Hepatocyte (in vitro differentiated cells): ENCODE data around the gene AMHR2. TPM values are rescaled to one million over a fixed set of nuclear protein-coding genes. Genes with fewer than 3 reads are reported as not detected.
"Not testable (repeated sequence)": the region's sequence is repeated elsewhere in the genome, so short reads cannot be mapped to it uniquely, and the experiment has no call there.

Experiments
- DNase-seq: peaks from one replicate; pipeline ENCODE4 v3.0.0-alpha.2; 2016; ENCODE audit warnings: low spot score
- H2AFZ ChIP-seq: fragments of 200-600 bp; sonication (generic); 2 replicates; pipeline ENCODE4 v1.6.0; 2016; ENCODE audit warnings: antibody characterized with exemption, mild to moderate bottlenecking
- H3K27ac ChIP-seq: fragments of 200-600 bp; sonication (generic); 2 replicates; pipeline ENCODE4 v1.5.1; 2016; ENCODE audit warnings: mild to moderate bottlenecking
- H3K27me3 ChIP-seq: fragments of 200-600 bp; sonication (generic); 2 replicates; pipeline ENCODE4 v1.6.1; 2016
- H3K36me3 ChIP-seq: fragments of 200-600 bp; sonication (generic); replicated peaks from 2 replicates; pipeline ENCODE4 v1.5.1; 2016; ENCODE audit warnings: low read depth; ENCODE audit not compliant: insufficient read depth
- H3K4me1 ChIP-seq: fragments of 200-600 bp; sonication (generic); 2 replicates; pipeline ENCODE4 v1.5.1; 2016; ENCODE audit warnings: mild to moderate bottlenecking, moderate library complexity; ENCODE audit not compliant: insufficient read depth
- H3K4me2 ChIP-seq: fragments of 200-600 bp; sonication (generic); 2 replicates; pipeline ENCODE4 v1.6.0; 2016
- H3K4me3 ChIP-seq: fragments of 200-600 bp; sonication (generic); 2 replicates; pipeline ENCODE4 v1.5.1; 2016; ENCODE audit warnings: mild to moderate bottlenecking
- H3K79me2 ChIP-seq: fragments of 200-600 bp; sonication (generic); 2 replicates; pipeline ENCODE4 v1.6.0; 2017; ENCODE audit warnings: mild to moderate bottlenecking
- H3K9me2 ChIP-seq: fragments of 200-600 bp; sonication (generic); replicated peaks from 2 replicates; pipeline ENCODE4 v1.6.0; 2017; ENCODE audit warnings: mild to moderate bottlenecking; ENCODE audit not compliant: insufficient read depth
- H3K9me3 ChIP-seq: fragments of 200-600 bp; sonication (generic); 2 replicates; pipeline ENCODE4 v1.5.1; 2016; ENCODE audit warnings: low read depth, mild to moderate bottlenecking
- H4K20me1 ChIP-seq: fragments of 200-600 bp; sonication (generic); 2 replicates; pipeline ENCODE4 v1.6.0; 2016; ENCODE audit warnings: mild to moderate bottlenecking; ENCODE audit not compliant: insufficient read depth, poor library complexity, severe bottlenecking
- CTCF ChIP-seq: fragments of 200-600 bp; sonication (generic); IDR thresholded peaks from 2 replicates; pipeline ENCODE4 v1.5.1; 2016; ENCODE audit warnings: antibody characterized with exemption, mild to moderate bottlenecking; ENCODE audit not compliant: poor library complexity
- EZH2 ChIP-seq: fragments of 200-600 bp; sonication (generic); IDR thresholded peaks from 2 replicates; pipeline ENCODE4 v1.6.1; 2016; ENCODE audit warnings: antibody characterized with exemption, mild to moderate bottlenecking, borderline replicate concordance
- EZH2phosphoT487 ChIP-seq: fragments of 200-600 bp; sonication (generic); IDR thresholded peaks from one replicate; pipeline ENCODE4 v1.6.1; 2018; ENCODE audit warnings: antibody characterized with exemption, mild to moderate bottlenecking, low read depth, moderate library complexity; ENCODE audit not compliant: unreplicated experiment, severe bottlenecking
- WGBS: methylation state at CpG from one replicate; pipeline ENCODE4 v1.1.6; 2016; ENCODE audit warnings: low lambda C conversion rate; ENCODE audit errors: missing lambda C conversion rate; 5-methylcytosine and 5-hydroxymethylcytosine counted together
- polyA plus RNA-seq: library from polyadenylated mRNA; unstranded; fragments of >200 nt; fragmentation: Nextera tagmentation; extraction: Ambion mirVana; gene quantifications from 2 replicates; pipeline ENCODE4 v1.2.1, GENCODE V29; 2016
- total RNA-seq: library from RNA; depleted of rRNA; stranded (reverse); fragments of >200 nt; gene quantifications from 2 replicates; pipeline ENCODE4 v1.2.3, GENCODE V29; 2014

Gene AMHR2
- total RNA-seq (6.4 and 13.9 TPM in 2 replicates), polyA plus RNA-seq (12.8 and 16.9 TPM in 2 replicates)

GRCh38 chr12:53423597-53423996 is at the start of gene AMHR2:
TSS of gene AMHR2 (plus strand) at chr12:53423855. CDS start at chr12:53423935, 80 bp downstream.
- Histone ChIP-seq H3K36me3 (no peaks in the 10 kb centered on the region), H4K20me1 (no peaks in the 10 kb centered on the region), H3K27me3 (no peaks in the 10 kb centered on the region), H3K9me2 (no peaks in the 10 kb centered on the region), H3K27ac (peak within 1 kb of the TSS; percentile 71), H3K4me2 (peak within 1 kb of the TSS; percentile 71), H3K4me3 (no peak within 1 kb of the TSS), H3K79me2 (peaks cover 7% of the 10 kb centered on the region), H3K4me1 (peaks cover 43% of the 10 kb centered on the region), H2AFZ (no peak within 1 kb of the TSS), H3K9me3 (no peaks in the 10 kb centered on the region)
- no peak for TF ChIP-seq CTCF
- TF ChIP-seq EZH2phosphoT487: no peak
- no peak for TF ChIP-seq EZH2
- 90% methylated on average over 1 of the region's 1 CpG for WGBS
- no peak for DNase-seq

DNA sequence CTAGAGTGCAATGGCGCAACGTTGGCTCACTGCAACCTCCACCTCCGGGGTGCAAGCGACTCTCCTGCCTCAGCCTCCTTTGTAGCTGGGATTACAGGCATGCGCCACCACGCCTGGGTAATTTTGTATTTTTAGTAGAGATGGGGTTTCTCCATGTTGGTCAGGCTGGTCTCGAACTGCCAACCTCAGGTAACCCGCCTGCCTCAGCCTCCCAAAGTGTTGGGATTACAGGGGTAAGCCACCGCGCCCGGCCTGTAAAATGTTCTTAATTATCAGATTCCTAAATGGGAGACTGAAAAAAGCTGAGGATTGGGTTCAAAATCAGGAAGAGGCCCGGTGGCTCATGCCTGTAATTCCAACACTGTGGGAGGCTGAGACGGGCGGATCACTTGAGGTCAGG is 49.4 kb upstream of the AMHR2 start:
- Histone ChIP-seq H3K4me1 (peaks cover 15% of the 10 kb centered on the region), H3K27ac (peak overlapping the region; percentile 97)
- not testable (repeated sequence) for H3K4me2 ChIP-seq, H2AFZ ChIP-seq, H3K9me3 ChIP-seq, H3K4me3 ChIP-seq, H4K20me1 ChIP-seq, H3K27me3 ChIP-seq, H3K36me3 ChIP-seq, H3K9me2 ChIP-seq, DNase-seq, H3K79me2 ChIP-seq
- WGBS: 90% methylated on average over 14 of the region's 14 CpGs

GRCh38 chr12:53376747-53377146 is 46.9 kb upstream of the AMHR2 start:
- no peak for TF ChIP-seq CTCF
- TF ChIP-seq EZH2: no peak
- no peak for TF ChIP-seq EZH2phosphoT487
- H3K4me3 ChIP-seq: no peak overlapping the region
- WGBS: 88% methylated on average over 2 of the region's 2 CpGs
- H3K4me1 ChIP-seq: peaks cover 15% of the 10 kb centered on the region
- no peak for DNase-seq
- H3K9me3 ChIP-seq: no peaks in the 10 kb centered on the region
- no peak overlapping the region for H3K4me2 ChIP-seq
- H3K27me3 ChIP-seq: no peaks in the 10 kb centered on the region
- peaks cover 8% of the 10 kb centered on the region for H3K79me2 ChIP-seq
- no peak overlapping the region for H2AFZ ChIP-seq
- no peaks in the 10 kb centered on the region for H3K36me3 ChIP-seq
- no peak overlapping the region for H3K27ac ChIP-seq
- H3K9me2 ChIP-seq: no peaks in the 10 kb centered on the region
- no peaks in the 10 kb centered on the region for H4K20me1 ChIP-seq

DNA sequence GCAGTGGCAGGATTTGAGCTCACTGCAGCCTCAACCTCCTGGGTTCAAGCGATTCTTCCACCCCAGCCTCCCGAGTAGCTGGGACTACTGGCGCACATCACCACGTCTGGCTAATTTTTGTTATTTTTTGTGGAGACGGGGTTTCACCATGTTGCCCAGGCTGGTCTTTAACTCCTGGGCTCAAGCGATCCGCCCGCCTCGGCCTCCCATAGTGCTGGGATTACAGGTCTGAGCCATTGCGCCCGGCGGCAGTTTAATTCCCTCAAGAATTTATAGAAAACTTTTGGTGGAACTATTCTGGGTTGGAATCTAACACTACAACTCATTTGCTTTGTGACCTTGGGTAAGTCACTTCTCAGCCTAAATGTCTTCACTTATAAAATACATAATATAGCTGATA is 45.4 kb upstream of the AMHR2 start:
- TF ChIP-seq EZH2phosphoT487: no peak
- Histone ChIP-seq H3K27me3 (no peaks in the 10 kb centered on the region), H2AFZ (peak overlapping the region; percentile 37), H3K36me3 (no peaks in the 10 kb centered on the region), H3K79me2 (peaks cover 23% of the 10 kb centered on the region), H3K4me2 (peak overlapping the region; percentile 71), H3K4me1 (peaks cover 22% of the 10 kb centered on the region), H4K20me1 (peaks cover 9% of the 10 kb centered on the region), H3K4me3 (no peak overlapping the region), H3K27ac (peak overlapping the region; percentile 90), H3K9me3 (no peaks in the 10 kb centered on the region), H3K9me2 (no peaks in the 10 kb centered on the region)
- WGBS: 96% methylated on average over 12 of the region's 12 CpGs
- no peak for DNase-seq
